ENCODE results near the gene CEMIP.
"Not testable (repeated sequence)": the region's sequence is repeated elsewhere in the genome, so short reads cannot be mapped to it uniquely, and the experiment has no call there.

CEMIP gene

DNA sequence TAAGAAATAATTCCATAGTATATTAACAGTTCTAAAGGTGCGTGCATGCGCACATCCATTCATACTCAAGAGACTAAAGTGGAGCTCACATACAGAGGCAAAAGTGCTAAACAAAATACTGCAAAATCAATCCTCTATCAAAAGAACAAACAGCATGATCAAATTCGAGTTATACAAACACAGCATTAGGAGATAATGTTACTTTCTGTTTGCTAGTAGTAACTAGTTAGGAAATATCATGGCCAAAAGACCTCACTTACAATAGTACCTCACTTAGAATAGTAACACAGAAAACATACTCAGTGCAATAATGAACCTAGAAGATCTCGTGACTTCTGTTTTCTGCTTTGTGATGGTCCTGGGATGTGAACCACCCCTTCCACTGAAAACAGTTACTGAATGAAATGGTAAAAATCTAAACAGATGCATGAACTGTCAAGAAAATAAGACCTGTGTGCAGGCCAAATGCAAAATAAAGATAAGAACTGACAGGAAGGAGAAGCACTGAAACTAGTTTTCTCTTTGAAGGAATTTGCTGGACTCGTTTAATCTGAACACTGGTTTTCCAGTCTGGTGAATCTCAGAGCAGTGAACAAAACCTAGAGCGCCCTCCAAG is 20.9 kb upstream of the CEMIP start:
- in situ Hi-C loops (cut with HindIII; ENCODE audit: low sequenced_read_pairs), result no loop called here

DNA sequence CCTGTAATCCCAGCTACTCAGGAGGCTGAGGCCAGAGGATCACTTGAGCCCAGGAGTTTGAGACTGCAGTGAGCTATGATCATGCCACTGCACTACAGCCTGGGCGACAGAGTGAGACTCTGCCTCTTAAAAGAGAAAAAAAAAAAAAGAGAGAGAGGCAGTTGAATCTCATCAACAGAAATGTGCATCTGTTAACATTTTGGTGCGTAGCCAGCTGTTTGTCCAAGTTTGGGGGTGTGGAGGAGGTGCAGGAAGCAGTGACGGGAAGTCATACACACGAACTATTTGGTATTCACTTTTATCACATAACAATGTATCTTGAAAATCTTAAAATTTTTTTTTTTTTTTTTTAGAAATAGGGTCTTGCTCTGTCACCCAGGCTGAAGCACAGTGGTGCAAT is 18.2 kb upstream of the CEMIP start:
- in situ Hi-C loops (cut with HindIII; ENCODE audit: low sequenced_read_pairs), result no loop called here

DNA sequence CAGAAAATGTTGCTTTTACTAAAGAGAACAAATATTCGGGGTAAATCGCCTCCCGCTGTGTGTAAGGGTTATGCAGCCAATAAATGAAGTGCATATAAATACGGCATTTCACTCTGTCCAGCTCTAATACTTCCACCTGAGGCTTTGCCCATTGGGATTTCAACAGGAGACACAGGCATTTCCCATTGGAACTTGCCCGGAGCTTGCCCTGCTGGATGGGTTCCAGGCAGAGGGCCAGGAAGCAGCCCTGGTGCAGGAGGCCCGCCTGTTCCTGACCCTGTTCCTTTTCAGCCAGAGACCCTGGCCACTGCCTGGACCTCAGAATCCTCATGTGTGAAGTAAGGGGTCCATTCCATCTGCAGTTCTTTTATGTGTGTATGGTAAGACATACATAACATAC is 17.4 kb upstream of the CEMIP start:
- in situ Hi-C loops (cut with HindIII; ENCODE audit: low sequenced_read_pairs), result no loop called here

DNA sequence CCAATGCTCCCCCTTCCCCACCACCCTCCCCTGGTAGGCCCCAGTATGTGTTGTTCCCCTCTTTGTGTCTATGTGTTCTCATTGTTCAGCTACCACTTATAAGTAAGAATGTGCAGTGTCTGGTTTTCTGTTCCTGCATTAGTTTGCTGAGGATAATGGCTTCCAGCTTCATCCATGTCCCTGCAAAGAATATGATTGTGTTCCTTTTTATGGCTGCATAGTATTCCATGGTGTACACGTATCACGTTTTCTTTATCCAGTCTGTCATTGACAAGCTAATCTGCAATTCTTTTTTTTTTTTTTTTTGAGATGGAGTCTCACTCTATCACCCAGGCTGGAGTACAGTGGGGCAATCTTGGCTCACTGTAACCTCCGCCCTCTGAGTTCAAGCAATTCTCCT is 15.9 kb upstream of the CEMIP start:
- in situ Hi-C loops (cut with HindIII; ENCODE audit: low sequenced_read_pairs), result not testable (repeated sequence)

DNA sequence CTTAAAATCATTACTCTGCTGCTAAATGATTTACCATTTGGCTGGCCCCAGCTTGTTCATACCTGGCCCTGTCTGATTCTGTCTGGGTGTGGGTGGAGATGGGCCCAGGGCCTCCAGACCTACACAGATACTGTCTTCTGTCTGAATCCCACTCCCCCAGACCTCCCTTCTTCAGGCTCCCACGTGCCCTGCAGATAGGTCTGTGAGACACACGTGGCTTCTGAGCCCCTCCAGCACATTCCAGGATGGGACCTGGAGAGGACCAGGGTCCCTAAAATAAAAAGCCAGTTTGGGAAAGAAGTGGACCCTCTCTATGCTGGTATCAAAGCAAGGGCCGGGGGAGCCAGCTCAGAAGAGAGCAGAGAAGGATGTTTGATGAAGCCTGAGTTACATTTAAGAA is 14.6 kb upstream of the CEMIP start:
- in situ Hi-C loops (cut with HindIII; ENCODE audit: low sequenced_read_pairs), result no loop called here

DNA sequence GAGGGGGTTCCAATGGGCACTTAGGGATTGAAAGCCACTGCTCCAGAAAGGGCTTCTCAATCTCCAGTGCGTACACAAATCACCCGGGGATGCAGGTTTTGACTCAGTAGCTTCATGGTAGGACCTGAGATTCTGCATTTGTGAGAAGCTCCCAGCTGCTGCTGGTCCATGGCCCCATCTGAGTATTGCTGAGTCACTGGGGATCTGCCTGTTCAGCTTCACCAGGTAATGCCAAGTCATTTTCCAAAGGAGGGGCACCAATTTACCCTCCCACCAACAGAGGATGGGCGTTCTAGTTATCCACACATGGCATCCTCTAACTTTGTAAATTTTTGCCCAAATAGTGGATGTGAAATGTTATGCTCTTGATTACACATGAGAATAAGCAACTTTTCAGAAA is 12.9 kb upstream of the CEMIP start:
- in situ Hi-C loops (cut with HindIII; ENCODE audit: low sequenced_read_pairs), result no loop called here

DNA sequence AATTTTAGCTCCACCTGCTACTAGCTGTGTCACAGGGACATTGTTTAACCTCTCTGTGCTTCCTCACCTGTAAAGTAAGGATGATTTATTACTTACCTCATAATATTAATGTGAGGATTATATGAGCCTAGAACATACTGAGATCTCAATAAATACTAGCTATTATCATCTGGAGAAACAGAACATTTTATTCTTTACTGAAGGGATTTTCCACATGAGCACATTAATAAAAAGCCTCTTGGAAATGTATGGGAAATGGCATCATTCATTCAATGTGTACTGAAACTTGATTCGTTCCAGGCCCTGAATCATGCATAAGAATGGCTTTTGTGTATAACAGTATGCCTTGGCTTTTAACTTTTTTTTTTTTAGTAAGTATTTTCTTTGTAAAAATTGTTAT is 11.0 kb upstream of the CEMIP start:
- in situ Hi-C loops (cut with HindIII; ENCODE audit: low sequenced_read_pairs), result no loop called here

DNA sequence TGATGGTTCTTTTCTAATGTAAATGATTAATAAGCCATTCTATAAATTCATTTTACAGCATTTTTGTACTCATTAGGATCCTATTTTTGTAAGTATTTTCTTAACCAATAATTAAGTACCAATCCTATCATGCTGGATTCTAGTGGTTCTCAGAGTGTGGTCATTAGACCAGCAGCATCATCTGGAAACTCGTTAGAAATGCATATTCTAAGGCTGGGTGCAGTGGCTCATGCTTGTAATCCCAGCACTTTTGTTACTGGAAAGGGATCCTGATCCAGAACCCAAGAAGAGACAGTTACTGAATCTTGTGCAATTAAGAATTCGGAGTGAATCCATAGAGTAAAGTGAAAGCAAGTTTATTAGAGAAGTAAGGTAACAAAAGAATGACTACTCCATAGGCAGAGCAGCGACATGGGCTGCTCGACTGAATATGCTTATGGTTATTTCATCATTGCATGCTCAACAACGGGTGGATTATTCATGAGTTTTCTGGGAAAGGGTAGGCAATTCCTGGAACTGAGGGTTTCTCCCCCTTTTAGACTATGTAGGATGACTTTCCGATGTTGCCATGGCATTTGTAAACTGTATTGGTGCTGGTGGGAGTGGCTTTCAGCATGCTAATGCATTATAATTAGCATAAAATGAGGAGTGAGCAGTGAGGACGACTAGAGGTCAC is 9.9 kb upstream of the CEMIP start:
- in situ Hi-C loops (cut with HindIII; ENCODE audit: low sequenced_read_pairs), result no loop called here

DNA sequence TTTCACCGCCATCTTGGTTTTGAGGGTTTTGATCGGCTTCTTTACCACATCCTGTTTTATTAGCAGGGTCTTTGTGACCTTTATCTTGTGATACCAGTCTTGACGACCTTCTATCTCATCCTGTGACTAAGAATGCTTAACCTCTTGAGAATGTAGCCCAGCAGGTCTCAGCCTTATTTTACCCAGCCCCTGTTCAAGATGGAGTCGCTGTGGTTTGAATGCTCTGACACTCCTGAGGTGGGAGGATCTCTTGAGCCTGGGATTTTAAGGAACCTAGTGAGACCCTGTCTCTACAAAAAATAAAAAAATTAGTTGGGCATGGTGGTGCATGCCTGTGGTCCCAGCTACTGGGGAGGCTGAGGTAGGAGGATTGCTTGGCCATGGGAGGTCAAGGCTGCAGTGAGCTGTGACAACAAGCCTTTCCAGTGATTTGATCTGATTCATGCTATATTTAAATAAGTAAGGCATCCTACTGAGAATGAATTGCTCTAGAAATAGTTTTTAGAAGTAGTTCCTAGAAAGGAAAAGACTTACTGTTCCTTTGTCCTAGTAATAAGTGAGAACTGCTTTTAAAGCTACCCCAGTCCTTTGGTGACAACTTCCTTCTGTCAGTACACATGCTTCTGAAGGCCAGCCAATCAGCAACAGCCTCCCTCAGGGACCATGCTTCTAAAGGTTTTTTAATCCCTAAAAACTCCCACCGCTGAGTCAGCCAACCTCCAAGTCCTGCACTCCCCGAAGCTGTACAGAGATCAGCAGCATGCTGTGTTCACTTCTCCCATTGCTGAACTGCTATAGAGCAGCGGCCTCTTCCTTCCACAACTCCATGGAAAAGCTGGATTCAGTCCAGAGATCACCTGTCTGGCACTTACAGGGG is 9.1 kb upstream of the CEMIP start:
- in situ Hi-C loops (cut with HindIII; ENCODE audit: low sequenced_read_pairs), result no loop called here

DNA sequence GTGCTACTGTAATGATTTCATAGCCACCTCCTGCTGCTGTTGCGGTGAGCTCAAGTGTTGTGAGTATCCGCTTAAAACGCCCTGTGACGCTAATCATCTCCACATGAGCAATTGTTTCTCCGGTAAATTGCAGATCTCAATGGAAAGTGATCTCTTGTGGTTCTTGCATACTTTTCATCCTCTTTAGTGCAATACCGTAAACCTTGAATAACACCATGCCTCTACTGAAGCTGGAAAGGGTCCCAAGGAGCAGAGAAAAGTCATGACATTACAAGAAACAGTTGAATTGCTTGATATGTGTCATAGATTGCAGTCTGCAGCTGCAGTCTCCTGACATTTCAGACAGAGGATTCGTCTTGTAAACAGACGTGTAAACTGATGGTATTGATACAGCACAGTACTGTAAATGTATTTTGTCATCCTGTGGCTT is 6.0 kb upstream of the CEMIP start:
- in situ Hi-C loops (cut with HindIII; ENCODE audit: low sequenced_read_pairs), result no loop called here

DNA sequence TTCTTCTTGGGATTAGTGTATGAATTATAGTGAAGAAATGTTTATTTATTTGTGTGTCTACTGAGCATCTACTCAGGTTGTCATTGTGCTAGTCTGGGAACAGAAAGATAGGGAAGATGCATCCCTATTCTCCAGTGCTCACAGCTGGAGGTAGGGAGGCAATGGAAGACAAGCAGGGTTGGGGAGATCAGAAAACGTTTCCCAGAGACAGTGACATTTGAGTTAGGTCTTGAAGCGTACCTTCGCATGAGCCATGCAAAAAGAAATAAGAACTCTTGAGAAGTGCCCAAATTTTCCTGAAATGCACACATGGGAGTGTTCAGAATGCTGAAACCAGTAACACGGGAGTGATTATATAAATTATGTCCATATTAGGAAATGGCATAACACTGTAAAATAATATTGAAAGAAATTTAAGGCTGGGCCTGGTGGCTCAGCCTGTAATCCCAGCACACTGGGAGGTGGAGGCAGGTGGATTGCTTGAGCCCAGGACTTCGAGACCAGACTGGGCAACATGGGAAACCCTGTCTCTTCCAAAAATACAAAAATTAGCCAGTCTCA is 5.3 kb upstream of the CEMIP start:
- in situ Hi-C loops (cut with HindIII; ENCODE audit: low sequenced_read_pairs), result no loop called here

DNA sequence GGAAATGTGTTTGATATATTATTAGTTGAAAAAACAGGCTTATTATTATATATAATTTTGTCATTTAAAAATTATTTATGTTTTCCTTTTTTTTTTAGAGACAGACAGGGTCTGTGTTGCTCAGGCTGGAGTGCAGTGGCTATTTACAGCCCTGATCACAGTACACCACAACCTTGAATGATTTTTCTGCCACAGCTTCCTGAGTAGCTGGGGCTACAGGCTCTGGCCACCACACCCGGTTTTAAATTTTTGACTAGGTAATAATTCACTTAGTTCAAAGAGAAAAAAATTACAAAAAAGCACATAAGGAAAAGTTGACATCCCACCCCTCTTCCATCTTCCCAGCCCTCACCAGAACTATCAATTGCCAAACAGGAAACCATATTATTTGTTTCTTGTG is 4.7 kb upstream of the CEMIP start:
- in situ Hi-C loops (cut with HindIII; ENCODE audit: low sequenced_read_pairs), result no loop called here

DNA sequence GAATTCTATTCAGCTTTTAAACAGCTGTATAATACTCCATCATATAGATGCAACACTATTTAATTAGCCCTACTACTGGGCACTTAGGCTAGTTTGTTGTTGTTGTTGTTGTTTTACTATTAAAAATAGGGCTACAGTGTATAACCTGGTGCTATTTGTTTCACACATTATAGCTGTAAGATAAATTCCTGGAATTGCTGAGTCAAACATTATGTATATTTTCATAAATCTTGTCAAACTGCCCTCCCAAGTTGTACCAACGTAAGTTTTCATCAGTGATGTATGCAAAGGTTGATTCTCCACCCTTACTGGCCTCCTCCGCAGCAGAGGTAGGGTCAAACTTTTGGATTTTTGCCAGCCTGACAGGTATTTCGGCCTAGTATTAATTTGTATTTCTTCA is 3.8 kb upstream of the CEMIP start:
- in situ Hi-C loops (cut with HindIII; ENCODE audit: low sequenced_read_pairs), result no loop called here

DNA sequence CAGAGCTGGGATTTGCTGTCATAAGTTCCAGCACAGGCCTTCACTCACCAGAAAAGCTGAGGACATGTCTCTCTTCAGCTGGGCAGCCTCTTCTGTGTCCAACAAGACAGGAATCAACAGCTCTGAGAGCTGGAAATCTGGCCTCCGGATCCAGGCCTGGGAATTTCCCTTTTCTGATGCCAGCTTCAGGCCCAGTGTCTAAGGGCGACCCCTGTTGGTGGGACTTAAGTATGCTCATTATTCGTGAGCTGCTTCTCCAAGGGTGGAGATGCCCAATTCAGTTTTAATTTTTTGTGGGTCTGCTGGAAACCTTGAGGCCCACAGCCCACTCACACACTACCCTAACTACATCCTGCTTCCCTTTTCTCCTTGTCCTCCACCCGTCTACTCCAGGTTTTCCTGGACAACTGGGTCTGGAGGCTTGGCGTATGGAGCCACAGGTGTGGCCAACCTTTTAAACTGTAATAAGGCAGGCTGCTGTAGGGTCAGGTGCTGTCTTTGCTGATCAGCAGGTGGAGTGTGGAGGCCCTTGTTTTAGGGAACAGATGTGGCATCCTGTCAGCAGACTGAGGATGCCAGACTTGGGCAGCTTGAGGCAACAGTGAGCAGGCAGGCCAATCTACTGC is 2.6 kb upstream of the CEMIP start:
- in situ Hi-C loops (cut with HindIII; ENCODE audit: low sequenced_read_pairs), result no loop called here

DNA sequence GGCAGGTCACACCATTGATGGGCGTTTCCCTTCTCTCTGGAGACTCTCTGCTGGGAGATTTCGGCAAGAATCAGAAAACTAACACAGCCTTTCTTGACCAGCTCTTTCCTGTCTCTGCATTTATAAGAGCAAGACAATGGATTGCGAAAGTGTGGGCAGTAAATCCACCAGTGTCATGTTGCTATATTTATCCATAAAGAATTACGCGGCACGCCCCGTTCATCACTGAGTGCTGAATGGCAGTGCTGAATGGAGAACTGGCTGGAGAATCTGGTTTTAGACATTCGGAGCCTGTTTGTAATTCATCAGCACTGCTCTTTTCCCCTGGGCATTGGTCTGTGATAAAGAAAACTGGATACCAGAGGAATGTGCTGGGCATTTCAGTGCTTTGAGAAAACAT is 2.0 kb upstream of the CEMIP start:
- in situ Hi-C loops (cut with HindIII; ENCODE audit: low sequenced_read_pairs), result no loop called here

DNA sequence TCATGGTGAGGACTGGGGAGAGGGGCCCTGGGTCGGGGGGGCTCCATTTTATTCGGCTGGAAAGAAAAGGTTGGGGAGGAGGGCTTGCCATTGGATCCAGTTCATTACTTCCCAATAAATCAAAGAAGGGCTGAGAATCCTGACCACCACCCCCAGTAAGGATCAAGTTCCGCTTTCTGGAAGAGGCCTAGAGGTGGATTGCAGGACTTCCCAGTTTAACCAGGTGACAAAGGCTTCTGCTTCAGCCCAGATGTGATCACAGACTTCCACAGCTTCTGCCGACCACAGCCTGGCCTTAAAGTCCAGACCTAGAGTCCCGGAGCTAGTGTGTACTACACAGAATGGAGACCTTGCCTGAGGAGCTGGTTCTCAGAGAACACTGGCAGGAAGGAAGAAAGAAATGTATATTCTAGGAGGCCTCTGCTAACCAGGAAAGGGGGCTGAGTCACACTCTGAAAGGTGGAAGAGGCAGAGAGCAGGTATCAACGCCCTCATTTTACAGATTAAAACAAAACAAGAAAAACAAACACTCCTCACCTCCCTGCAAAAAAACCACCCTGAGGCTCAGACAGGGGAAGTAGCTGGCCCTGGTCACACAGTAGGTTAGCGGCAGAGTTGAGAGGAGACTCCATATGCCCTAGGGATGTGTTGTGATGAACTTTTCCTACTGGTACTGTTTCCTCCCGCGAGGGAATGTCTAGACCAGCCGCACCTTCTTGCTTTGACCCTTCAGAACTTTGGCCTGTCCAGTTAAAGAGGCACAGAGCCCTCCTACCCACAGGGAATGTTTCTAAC is 1.1 kb upstream of the CEMIP start:
- in situ Hi-C loops (cut with HindIII; ENCODE audit: low sequenced_read_pairs), result no loop called here

DNA sequence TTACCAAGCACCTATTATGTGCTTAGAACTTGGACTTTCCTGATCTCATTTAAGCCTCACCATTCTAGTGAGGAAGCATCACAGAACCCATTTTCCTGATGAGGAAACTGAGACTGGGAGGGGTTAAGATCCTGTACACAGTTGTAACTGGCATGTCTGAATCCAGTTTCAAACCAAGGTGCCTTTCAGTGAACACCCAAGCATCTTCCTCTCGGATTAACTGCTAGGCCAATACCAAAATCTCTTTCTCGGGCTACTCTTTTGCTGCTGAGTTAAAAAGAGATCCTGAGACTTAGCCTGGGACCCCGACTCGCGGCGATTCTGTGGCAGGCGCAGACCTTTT is 578 bp upstream of the CEMIP start:
- in situ Hi-C loops (cut with HindIII; ENCODE audit: low sequenced_read_pairs), result no loop called here

DNA sequence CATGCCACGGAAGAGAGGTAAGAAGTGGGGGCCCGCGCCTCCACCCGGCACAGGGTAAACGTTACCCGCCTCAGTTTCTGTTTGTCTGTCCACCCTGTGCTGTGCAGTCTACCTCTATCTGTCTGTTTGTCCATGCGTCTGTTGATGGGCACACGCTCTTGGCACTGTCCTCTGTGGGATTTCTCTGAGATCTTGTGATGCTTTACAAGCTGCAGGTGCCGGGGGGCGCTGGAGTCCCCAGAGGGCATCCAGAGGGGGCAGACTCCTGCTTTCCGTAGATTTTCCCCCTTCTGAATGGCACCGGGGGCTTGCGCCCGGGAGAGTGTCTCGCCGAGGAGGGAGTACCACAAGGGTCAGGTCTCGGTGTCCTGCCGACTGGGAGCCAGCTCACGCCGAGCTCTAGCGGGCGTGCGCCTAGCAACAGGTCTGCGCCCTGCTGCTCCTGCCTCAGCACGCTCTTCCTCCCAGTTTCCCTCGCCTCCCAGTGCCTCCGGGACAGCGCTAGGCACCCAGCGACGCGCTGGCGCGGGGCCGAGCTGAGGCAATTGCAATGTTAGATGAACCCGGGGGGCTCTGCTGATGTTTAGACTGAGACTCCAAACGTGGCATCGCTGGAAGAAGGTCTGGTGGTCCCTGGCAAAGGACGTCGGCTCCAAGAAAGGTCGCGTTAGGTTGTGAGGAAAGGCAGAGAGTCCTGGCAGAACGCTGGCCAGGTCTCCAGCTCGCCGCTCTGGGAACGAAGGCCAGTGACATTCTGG is 667 bp downstream of the CEMIP start:
- in situ Hi-C loops (cut with HindIII; ENCODE audit: low sequenced_read_pairs), result no loop called here

DNA sequence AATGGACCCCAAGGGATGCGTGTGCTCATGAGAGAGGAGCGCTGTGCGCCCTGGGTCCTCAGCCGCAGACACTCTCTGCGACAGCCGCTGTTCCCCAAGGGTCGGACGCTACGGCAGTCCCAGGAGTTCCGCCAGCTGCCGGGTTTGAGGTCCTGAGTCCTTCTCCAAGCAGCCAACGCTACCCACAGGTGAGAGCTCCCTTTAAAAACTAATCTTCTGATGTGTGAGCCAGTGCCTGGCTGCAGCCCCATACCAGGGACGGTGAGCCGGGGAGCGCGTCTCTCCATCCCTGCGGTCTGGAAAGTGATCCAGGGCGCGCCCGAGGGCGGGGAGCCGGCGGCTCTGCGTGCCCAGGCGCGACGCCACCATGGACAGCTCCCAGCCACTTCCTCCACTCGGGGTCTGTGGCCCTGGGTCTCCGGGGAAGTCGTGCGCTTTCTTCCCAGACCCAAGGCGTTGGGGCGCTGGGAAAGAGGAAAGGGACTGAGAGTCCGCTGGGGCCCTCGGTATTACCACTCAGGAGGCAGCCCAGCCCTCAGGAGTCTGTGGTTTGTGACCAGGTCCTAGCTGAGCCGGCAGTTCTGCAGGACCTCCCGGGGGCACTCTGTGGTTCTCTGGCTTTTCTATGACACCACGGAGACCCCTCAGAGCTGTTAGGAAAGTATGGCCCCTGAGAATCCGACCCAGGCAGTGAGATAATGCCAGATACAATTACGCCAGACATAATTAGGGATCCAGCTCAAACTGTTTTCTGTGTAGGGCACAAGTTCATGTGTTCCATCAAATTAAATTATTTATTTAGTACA is 1.4 kb downstream of the CEMIP start:
- in situ Hi-C loops (cut with HindIII; ENCODE audit: low sequenced_read_pairs), result no loop called here

Data from endothelial cell of hepatic sinusoid (primary cell).